SU-DHL-6 (cell line): ENCODE measurements around the gene RPSA.

Experiments used
- H2AFZ ChIP-seq: fragments of 200-600 bp; sonication (generic); 2 replicates; pipeline ENCODE4 v1.6.1; 2014; ENCODE audit warnings: low read depth, mild to moderate bottlenecking, moderate library complexity, mixed read lengths, antibody characterized with exemption, low read length; ENCODE audit not compliant: severe bottlenecking
- H3F3A ChIP-seq: fragments of 200-600 bp; shearing (Covaris generic); 2 replicates; pipeline ENCODE4 v1.6.0; 2016; ENCODE audit warnings: antibody characterized with exemption, mild to moderate bottlenecking; ENCODE audit not compliant: insufficient read depth
- H3K27ac ChIP-seq: fragments of 200-600 bp; sonication (generic); 2 replicates; pipeline ENCODE4 v1.5.1; 2016; ENCODE audit warnings: low read depth, mild to moderate bottlenecking, low read length, moderate library complexity, mixed read lengths
- H3K27me3 ChIP-seq: fragments of 200-600 bp; sonication (generic), shearing (Covaris generic); 2 replicates; pipeline ENCODE4 v1.6.0; 2014; ENCODE audit warnings: mild to moderate bottlenecking, low read length
- H3K36me3 ChIP-seq: fragments of 200-600 bp; sonication (generic); 2 replicates; pipeline ENCODE4 v1.6.1; 2014; ENCODE audit warnings: mild to moderate bottlenecking, low read length, mixed read lengths
- H3K4me2 ChIP-seq: fragments of 300-600, 200-600 bp; shearing (Covaris generic), sonication (generic); 2 replicates; pipeline ENCODE4 v1.6.0; 2014; ENCODE audit warnings: low read length, low read depth, mild to moderate bottlenecking; ENCODE audit not compliant: poor library complexity, severe bottlenecking
- H3K4me3 ChIP-seq: fragments of 200-600 bp; sonication (generic); 2 replicates; pipeline ENCODE4 v1.5.1; 2014; ENCODE audit warnings: antibody characterized with exemption, low read length, mild to moderate bottlenecking, mixed read lengths; ENCODE audit not compliant: insufficient read depth, poor library complexity, severe bottlenecking
- H3K79me2 ChIP-seq: fragments of 200-600 bp; sonication (generic); 2 replicates; pipeline ENCODE4 v1.6.1; 2014; ENCODE audit warnings: mild to moderate bottlenecking, low read length, moderate library complexity; ENCODE audit not compliant: insufficient read depth
- H3K9ac ChIP-seq: fragments of 200-600 bp; sonication (generic); 2 replicates; pipeline ENCODE4 v1.7.0; 2014; ENCODE audit warnings: mild to moderate bottlenecking, low read length
- H3K9me2 ChIP-seq: fragments of 200-600 bp; sonication (generic); replicated peaks from 2 replicates; pipeline ENCODE4 v1.6.1; 2014; ENCODE audit warnings: low read length; ENCODE audit not compliant: insufficient read depth
- H3K9me3 ChIP-seq: fragments of 200-600 bp; sonication (generic); 2 replicates; pipeline ENCODE4 v1.6.1; 2014; ENCODE audit warnings: low read length, mixed read lengths; ENCODE audit not compliant: insufficient read depth
- H4K20me1 ChIP-seq: fragments of 200-600 bp; sonication (generic); 2 replicates; pipeline ENCODE4 v1.6.1; 2014; ENCODE audit warnings: low read depth, mild to moderate bottlenecking, antibody characterized with exemption, low read length, moderate library complexity, mixed read lengths
- CTCF ChIP-seq: fragments of 200-600 bp; sonication (generic); IDR thresholded peaks from one replicate; pipeline ENCODE4 v1.5.1; 2017; ENCODE audit warnings: antibody characterized with exemption, mild to moderate bottlenecking, low read length, moderate library complexity; ENCODE audit not compliant: insufficient read depth, poor library complexity, severe bottlenecking
- EZH2phosphoT487 ChIP-seq: fragments of 200-600 bp; sonication (generic), shearing (Covaris generic); conservative IDR thresholded peaks from 2 replicates; pipeline ENCODE4 v1.6.1; 2018; ENCODE audit warnings: mild to moderate bottlenecking, antibody characterized with exemption, low read length, moderate library complexity, mixed read lengths

Gene RPSA

DNA sequence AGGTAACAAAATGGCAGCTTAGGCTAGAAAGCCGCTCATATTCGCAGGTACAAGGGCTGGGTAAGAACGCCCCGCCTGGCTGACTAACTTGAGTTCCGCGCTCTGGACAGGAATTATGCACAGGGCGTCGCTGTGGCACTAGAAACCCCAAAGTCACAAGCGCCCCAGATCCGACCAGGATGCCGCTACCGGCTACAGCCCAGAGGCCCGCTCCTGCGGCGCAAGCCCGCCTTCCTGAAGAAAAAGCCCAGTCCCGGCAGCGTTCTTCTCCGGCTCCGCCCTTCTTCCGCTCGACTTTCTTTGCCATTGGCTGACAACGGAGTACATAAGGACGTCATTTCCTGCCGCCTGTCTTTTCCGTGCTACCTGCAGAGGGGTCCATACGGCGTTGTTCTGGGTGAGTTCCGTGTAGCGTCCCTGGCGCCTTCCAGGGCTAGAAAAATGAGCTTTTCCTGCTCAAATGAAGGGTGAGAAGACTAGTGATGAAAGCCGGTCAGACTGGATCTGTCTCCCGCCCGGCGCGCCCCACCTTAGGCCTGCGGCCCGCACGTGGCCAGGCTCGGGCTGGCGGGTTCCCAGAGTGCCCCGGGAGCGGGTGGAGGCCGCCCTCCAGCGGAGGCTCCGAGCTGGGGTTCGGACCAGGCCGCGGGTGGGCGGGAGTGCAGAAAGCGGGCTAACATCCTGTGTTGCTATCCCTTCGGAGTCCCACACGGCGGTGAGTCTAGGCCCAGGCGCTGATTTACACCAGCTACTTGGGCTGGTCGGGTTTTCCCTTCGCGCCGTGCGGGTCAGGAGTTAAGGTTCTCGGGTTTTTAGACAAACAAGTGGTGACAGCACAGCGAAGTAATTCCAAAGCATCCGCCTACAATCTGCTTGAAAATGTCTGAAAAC lies at the start of gene RPSA:
TSS of gene RPSA (plus strand) at position 353 of the 891 bp plus-strand sequence. CDS start 934 bp downstream, outside the sequence.
- Histone ChIP-seq H2AFZ (peak within 1 kb of the TSS; percentile 83), H3F3A (peaks cover 54% of the 10 kb centered on the region), H3K27ac (peak within 1 kb of the TSS; percentile 81), H3K4me2 (peak within 1 kb of the TSS; percentile 86), H3K27me3 (no peaks in the 10 kb centered on the region), H3K9me3 (no peaks in the 10 kb centered on the region), H3K9ac (peak within 1 kb of the TSS; percentile 88), H3K36me3 (peaks cover 38% of the 10 kb centered on the region), H4K20me1 (peaks cover 30% of the 10 kb centered on the region), H3K9me2 (no peaks in the 10 kb centered on the region), H3K79me2 (peaks cover 38% of the 10 kb centered on the region), H3K4me3 (peak within 1 kb of the TSS; percentile 78)
- TF ChIP-seq CTCF, result peak; percentile 29
- TF ChIP-seq EZH2phosphoT487, result no peak

GRCh38 chr3:39358333-39358732 lies 48.2 kb upstream of the RPSA start:
- no peaks in the 10 kb centered on the region for H4K20me1 ChIP-seq
- TF ChIP-seq EZH2phosphoT487, result no peak
- TF ChIP-seq CTCF, result no peak

GRCh38 chr3:39361252-39361927 lies 45.1 kb upstream of the RPSA start:
- Histone ChIP-seq H3K4me2 (no peak overlapping the region), H3K9me2 (no peaks in the 10 kb centered on the region), H3F3A (no peaks in the 10 kb centered on the region), H3K79me2 (no peaks in the 10 kb centered on the region), H3K27ac (no peak overlapping the region), H4K20me1 (no peaks in the 10 kb centered on the region), H3K4me3 (no peak overlapping the region), H3K36me3 (no peaks in the 10 kb centered on the region), H3K27me3 (no peaks in the 10 kb centered on the region), H3K9me3 (no peaks in the 10 kb centered on the region), H2AFZ (no peak overlapping the region), H3K9ac (no peak overlapping the region)
- no peak for TF ChIP-seq EZH2phosphoT487
- TF ChIP-seq CTCF, result no peak

More at GRCh38 chr3:39358333-39358732, 48.2 kb upstream of the RPSA start:
- H3K4me3 ChIP-seq, result no peak overlapping the region
- H3K4me2 ChIP-seq, result no peak overlapping the region
- no peak overlapping the region for H3K9ac ChIP-seq
- no peak overlapping the region for H2AFZ ChIP-seq
- no peaks in the 10 kb centered on the region for H3K79me2 ChIP-seq
- H3K27me3 ChIP-seq, result no peaks in the 10 kb centered on the region
- no peaks in the 10 kb centered on the region for H3K9me2 ChIP-seq
- H3K36me3 ChIP-seq, result no peaks in the 10 kb centered on the region
- H3F3A ChIP-seq, result no peaks in the 10 kb centered on the region
- no peak overlapping the region for H3K27ac ChIP-seq
- no peaks in the 10 kb centered on the region for H3K9me3 ChIP-seq
